Cardiac muscle cell (in vitro differentiated cells and primary cell): ENCODE results near the gene SGPL1. TPM values are rescaled to one million over a fixed set of nuclear protein-coding genes. Genes with fewer than 3 reads are reported as not detected.

Experiments used
- DNase-seq, 2 donors: peaks; one replicate each; pipeline versions ENCODE4 v3.0.0 to v3.0.0-alpha.2; 2010 to 2017; ENCODE audit warnings: low read depth in 1 of 2, low spot score in 1 of 2
- H3K27ac ChIP-seq: fragments of 200-600 bp; sonication (generic); 2 replicates; pipeline ENCODE4 v1.5.1; 2016
- H3K27me3 ChIP-seq: fragments of 200-600 bp; sonication (generic); 2 replicates; pipeline ENCODE4 v1.6.0; 2016; ENCODE audit warnings: control low read depth
- H3K36me3 ChIP-seq: fragments of 200-600 bp; sonication (generic); 2 replicates; pipeline ENCODE4 v1.5.1; 2016; ENCODE audit warnings: control low read depth
- H3K4me1 ChIP-seq: fragments of 200-600 bp; sonication (generic); 2 replicates; pipeline ENCODE4 v1.8.1; 2017; ENCODE audit warnings: low read depth, mild to moderate bottlenecking, mixed run types
- H3K4me3 ChIP-seq: fragments of 200-600 bp; sonication (generic); 2 replicates; pipeline ENCODE4 v1.5.1; 2016; ENCODE audit warnings: mild to moderate bottlenecking
- H3K9me3 ChIP-seq: fragments of 200-600 bp; sonication (generic); 2 replicates; pipeline ENCODE4 v1.5.1; 2017; ENCODE audit warnings: low read depth, mild to moderate bottlenecking, control low read depth
- polyA plus RNA-seq: library from polyadenylated mRNA; unstranded; fragments of >200 nt; fragmentation: Nextera tagmentation; extraction: Ambion mirVana; gene quantifications from 2 replicates; pipeline ENCODE4 v1.2.1, GENCODE V29; 2016
- total RNA-seq: library from RNA; depleted of rRNA; stranded (reverse); fragments of >200 nt; gene quantifications from 2 replicates; pipeline ENCODE4 v1.2.3, GENCODE V29; 2016
- TF ChIP-seq, protein P1 (sequence below): IDR thresholded peaks from 2 replicates; pipeline ENCODE4 v1.5.1; 2012; ENCODE audit warnings: low read depth, mild to moderate bottlenecking, low read length

The SGPL1 gene
- total and polyA plus RNA-seq, 2 experiments from 2014 or later = 32.3 to 51.9 TPM

DNA sequence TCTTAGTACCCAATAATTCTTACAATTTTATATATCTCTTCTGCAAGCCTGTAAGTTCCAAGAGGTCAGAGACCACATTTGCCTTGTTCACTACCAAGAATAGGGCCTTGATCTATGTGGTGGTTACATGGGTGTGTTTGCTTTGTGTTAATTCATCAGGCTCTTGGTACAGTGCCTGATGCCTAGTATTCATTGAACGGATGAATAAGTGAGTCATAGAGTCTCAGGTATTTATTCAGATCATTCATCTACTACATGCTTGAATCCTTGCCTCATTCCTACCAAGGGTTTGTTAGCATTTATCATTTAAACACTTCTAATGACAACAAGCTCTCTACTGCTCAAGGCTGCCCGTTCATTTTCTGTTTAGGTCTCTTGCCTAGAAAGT is 11.3 kb upstream of the SGPL1 start:
- no peak for DNase-seq
- H3K4me3 ChIP-seq = no peak overlapping the region
- no peak overlapping the region for H3K27ac ChIP-seq
- no peaks in the 10 kb centered on the region for H3K27me3 ChIP-seq
- no peaks in the 10 kb centered on the region for H3K4me1 ChIP-seq
- no peaks in the 10 kb centered on the region for H3K36me3 ChIP-seq
- TF ChIP-seq, protein P1, sequence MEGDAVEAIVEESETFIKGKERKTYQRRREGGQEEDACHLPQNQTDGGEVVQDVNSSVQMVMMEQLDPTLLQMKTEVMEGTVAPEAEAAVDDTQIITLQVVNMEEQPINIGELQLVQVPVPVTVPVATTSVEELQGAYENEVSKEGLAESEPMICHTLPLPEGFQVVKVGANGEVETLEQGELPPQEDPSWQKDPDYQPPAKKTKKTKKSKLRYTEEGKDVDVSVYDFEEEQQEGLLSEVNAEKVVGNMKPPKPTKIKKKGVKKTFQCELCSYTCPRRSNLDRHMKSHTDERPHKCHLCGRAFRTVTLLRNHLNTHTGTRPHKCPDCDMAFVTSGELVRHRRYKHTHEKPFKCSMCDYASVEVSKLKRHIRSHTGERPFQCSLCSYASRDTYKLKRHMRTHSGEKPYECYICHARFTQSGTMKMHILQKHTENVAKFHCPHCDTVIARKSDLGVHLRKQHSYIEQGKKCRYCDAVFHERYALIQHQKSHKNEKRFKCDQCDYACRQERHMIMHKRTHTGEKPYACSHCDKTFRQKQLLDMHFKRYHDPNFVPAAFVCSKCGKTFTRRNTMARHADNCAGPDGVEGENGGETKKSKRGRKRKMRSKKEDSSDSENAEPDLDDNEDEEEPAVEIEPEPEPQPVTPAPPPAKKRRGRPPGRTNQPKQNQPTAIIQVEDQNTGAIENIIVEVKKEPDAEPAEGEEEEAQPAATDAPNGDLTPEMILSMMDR = no peak
- no peaks in the 10 kb centered on the region for H3K9me3 ChIP-seq

DNA sequence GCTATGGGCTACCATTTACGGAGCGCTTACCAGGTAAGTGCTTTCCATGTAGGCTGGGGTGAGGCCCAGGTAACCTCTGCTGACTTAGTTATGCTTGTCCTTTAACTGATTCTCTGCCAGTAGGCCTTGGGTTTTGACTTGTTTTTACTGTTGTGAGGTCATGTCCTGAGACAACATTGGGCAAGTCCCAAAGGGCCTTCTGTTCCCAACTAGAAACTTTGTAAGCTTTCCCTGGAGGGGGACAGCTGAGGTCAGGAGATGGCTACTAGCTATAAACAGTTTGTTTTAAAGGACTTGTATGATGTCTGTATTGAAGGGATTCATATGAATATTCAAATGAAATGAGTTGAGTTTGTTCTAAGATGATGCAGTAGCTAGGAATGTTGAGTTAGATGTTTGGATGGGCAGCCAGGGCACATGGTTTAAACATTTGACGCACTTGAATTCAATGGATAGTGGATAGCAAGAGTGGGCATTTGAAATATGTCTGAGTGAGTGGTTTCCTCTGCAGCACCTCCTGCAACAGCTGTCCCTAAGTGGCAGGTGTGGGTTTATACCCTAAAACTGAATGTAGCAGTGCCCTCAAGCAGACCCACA is 10.0 kb upstream of the SGPL1 start:
- TF ChIP-seq, protein P1 = no peak
- Histone ChIP-seq H3K9me3 (no peaks in the 10 kb centered on the region), H3K27ac (no peak overlapping the region), H3K4me3 (no peak overlapping the region), H3K4me1 (no peaks in the 10 kb centered on the region), H3K27me3 (no peaks in the 10 kb centered on the region), H3K36me3 (no peaks in the 10 kb centered on the region)
- DNase-seq = no peak

DNA sequence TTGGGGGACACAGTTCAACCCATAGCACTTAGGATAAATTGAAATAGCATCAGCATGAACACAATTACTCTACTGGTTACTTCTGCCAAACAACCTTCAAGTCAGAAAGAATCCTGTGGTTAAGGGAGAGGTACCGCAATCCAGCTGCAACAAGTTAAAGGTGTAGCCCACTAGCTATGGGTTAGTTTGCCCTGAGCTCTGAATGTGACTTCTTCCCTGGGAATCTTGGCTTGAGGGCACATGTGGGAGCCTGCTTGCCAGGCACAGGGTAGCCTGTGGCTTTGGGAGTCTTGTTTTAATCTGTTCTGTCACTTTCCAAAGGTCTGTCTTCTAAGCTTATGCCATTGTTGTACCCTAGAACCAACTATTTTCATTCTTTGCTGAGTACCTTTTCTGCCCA is 8.9 kb upstream of the SGPL1 start:
- Histone ChIP-seq H3K27me3 (no peaks in the 10 kb centered on the region), H3K4me3 (no peak overlapping the region), H3K9me3 (no peaks in the 10 kb centered on the region), H3K4me1 (no peaks in the 10 kb centered on the region), H3K36me3 (no peaks in the 10 kb centered on the region), H3K27ac (no peak overlapping the region)
- TF ChIP-seq, protein P1 = no peak
- no peak for DNase-seq

DNA sequence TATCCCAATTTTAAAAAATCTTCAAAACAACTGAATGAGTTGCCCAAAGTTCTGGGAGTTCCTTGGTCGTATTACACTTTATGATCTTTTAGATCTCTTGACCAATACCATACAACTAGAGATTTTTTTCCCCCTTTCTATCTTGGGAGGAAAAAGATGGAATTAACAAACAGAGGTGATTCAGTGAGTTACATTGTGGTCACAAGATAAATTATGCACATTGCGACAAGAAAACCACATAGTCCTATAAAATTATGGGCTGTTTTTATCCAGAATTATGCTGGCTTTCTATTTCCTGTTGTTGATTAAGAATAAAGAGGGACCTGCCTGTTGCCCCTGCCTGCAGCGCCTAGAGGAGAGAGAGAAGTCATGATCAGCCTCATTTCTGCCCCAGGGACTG is 8.2 kb upstream of the SGPL1 start:
- no peaks in the 10 kb centered on the region for H3K4me1 ChIP-seq
- H3K27ac ChIP-seq = no peak overlapping the region
- no peaks in the 10 kb centered on the region for H3K27me3 ChIP-seq
- TF ChIP-seq, protein P1 = no peak
- DNase-seq = no peak
- no peaks in the 10 kb centered on the region for H3K9me3 ChIP-seq
- H3K4me3 ChIP-seq = no peak overlapping the region
- no peaks in the 10 kb centered on the region for H3K36me3 ChIP-seq

DNA sequence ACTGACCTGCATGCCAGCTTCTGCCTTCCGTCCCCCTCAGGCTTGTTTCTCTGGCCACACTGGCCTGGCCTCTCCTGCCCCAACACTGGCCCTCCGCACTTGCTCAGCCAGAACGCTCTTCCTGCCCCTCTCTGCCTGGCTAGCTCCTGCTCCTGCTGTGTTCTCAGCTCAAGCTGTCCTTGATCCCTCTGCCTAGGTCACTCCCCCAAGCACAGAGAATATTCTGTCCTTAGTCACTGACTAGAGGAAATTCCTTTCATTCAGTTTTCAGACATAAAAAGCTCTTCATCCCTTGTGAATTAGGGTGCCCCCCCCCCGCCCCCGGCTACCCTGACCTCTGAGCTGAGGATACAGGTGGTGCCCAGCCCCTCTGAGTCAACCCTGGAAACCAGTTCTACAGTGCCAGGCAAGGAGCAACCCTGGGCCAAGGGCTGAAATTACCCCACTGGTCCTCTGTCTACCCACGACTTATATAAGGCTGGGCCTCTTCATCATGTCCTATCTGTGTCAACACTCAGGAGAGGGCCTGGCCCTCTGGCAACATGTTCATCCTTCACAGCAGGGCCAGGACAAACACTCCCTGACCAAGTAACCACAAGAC is 6.6 kb upstream of the SGPL1 start:
- no peaks in the 10 kb centered on the region for H3K4me1 ChIP-seq
- no peaks in the 10 kb centered on the region for H3K36me3 ChIP-seq
- peak in 1 of 2 donors; percentile 31 for DNase-seq
- TF ChIP-seq, protein P1 = no peak
- H3K27ac ChIP-seq = no peak overlapping the region
- H3K4me3 ChIP-seq = no peak overlapping the region
- no peaks in the 10 kb centered on the region for H3K27me3 ChIP-seq
- H3K9me3 ChIP-seq = no peaks in the 10 kb centered on the region
